HepG2 (cell line): Measurements from ENCODE around the gene ZFP36L2. TPM values are rescaled to one million over a fixed set of nuclear protein-coding genes. Genes with fewer than 3 reads are reported as not detected.
A peak's percentile ranks its signal among the peaks of the same experiment; 100 is the strongest.

Source experiments
- ELK4 ChIP-seq: sonication (generic); formaldehyde crosslinking; IDR thresholded peaks from 2 replicates; pipeline ENCODE4 v1.9.0; 2021; ENCODE audit warnings: missing genetic modification reagents, borderline replicate concordance
- FOXP4 ChIP-seq: sonication (generic); formaldehyde crosslinking; IDR thresholded peaks from 2 replicates; pipeline ENCODE4 v1.4.0; 2020; ENCODE audit warnings: missing genetic modification reagents
- GATA4 ChIP-seq: sonication (generic); IDR thresholded peaks from 2 replicates; pipeline ENCODE4 v1.6.1; 2016; ENCODE audit warnings: antibody characterized with exemption, low read depth, borderline replicate concordance
- KLF13 ChIP-seq: sonication (generic); formaldehyde crosslinking; IDR thresholded peaks from 2 replicates; pipeline ENCODE4 v1.4.0; 2020; ENCODE audit warnings: mild to moderate bottlenecking, missing genetic modification reagents
- MIXL1 ChIP-seq: IDR thresholded peaks from 2 replicates; pipeline ENCODE4 v1.6.1; 2016
- RORA ChIP-seq: sonication (generic); formaldehyde crosslinking; IDR thresholded peaks from 2 replicates; pipeline ENCODE4 v1.5.0; 2020; ENCODE audit warnings: mild to moderate bottlenecking, missing genetic modification reagents, moderate library complexity
- SNAPC2 ChIP-seq: sonication (generic); formaldehyde crosslinking; IDR thresholded peaks from 2 replicates; pipeline ENCODE4 v1.8.1; 2022; ENCODE audit warnings: mild to moderate bottlenecking, missing genetic modification reagents
- SP1 ChIP-seq, 2 experiments: fragments of 450-650 bp in 1 of 2; sonication (generic) in 1 of 2; formaldehyde crosslinking in 1 of 2; IDR thresholded peaks; 2 replicates each; pipeline versions ENCODE4 v1.4.0 to v1.6.1; 2016 to 2020; ENCODE audit warnings: missing genetic modification reagents in 1 of 2
- ZNF468 ChIP-seq: sonication (generic); formaldehyde crosslinking; IDR thresholded peaks from 2 replicates; pipeline ENCODE4 v1.8.0; 2022; ENCODE audit warnings: mild to moderate bottlenecking, moderate library complexity, missing genetic modification reagents
- ZNF552 ChIP-seq: sonication (generic); formaldehyde crosslinking; IDR thresholded peaks from 2 replicates; pipeline ENCODE4 v1.9.0; 2022; ENCODE audit warnings: missing genetic modification reagents, mild to moderate bottlenecking, borderline replicate concordance
- ZNF670 ChIP-seq: sonication (generic); formaldehyde crosslinking; IDR thresholded peaks from 2 replicates; pipeline ENCODE4 v1.8.0; 2022; ENCODE audit warnings: mild to moderate bottlenecking, missing genetic modification reagents, borderline replicate concordance
- polyA plus RNA-seq, 8 experiments: library from polyadenylated mRNA; depleted of rRNA in 3 of 8; stranded (reverse) in 7 of 8; unstranded in 1 of 8; fragments of >200 nt; fragmentation: Illumina TruSeq in 4 of 8; extraction: Trizol in 4 of 8; gene quantifications; 2 replicates each; pipeline versions ENCODE4 v1.2.1 to v1.2.3, GENCODE V29; 2011 to 2016; ENCODE audit warnings: low read depth in 4 of 8, missing spikeins in 1 of 8, mixed read lengths in 1 of 8; ENCODE audit not compliant: insufficient read depth in 1 of 8
- total RNA-seq, 5 experiments: library from RNA; depleted of rRNA; stranded (reverse); fragments of >200 nt; fragmentation: Illumina TruSeq; extraction: Trizol; gene quantifications; 2 replicates each; pipeline ENCODE4 v1.2.3, GENCODE V29; 2016; ENCODE audit warnings: low read depth in 1 of 5
- TF ChIP-seq, protein P1 (sequence below): sonication (generic); formaldehyde crosslinking; IDR thresholded peaks from 2 replicates; pipeline ENCODE4 v1.4.0; 2020; ENCODE audit warnings: missing genetic modification reagents
- TF ChIP-seq, protein P2 (sequence below), 2 experiments: IDR thresholded peaks; 2 replicates each; pipeline ENCODE4 v1.6.1; 2011 to 2012; ENCODE audit warnings: low read length in 2 of 2, borderline replicate concordance in 1 of 2, low read depth in 1 of 2, mild to moderate bottlenecking in 1 of 2, moderate library complexity in 1 of 2

Gene ZFP36L2
- total and polyA plus RNA-seq, 2 of the 13 experiments (the other 11 are each of a cell fraction or from before 2014, with no cell fraction given), result 11.2 to 21.8 TPM

DNA sequence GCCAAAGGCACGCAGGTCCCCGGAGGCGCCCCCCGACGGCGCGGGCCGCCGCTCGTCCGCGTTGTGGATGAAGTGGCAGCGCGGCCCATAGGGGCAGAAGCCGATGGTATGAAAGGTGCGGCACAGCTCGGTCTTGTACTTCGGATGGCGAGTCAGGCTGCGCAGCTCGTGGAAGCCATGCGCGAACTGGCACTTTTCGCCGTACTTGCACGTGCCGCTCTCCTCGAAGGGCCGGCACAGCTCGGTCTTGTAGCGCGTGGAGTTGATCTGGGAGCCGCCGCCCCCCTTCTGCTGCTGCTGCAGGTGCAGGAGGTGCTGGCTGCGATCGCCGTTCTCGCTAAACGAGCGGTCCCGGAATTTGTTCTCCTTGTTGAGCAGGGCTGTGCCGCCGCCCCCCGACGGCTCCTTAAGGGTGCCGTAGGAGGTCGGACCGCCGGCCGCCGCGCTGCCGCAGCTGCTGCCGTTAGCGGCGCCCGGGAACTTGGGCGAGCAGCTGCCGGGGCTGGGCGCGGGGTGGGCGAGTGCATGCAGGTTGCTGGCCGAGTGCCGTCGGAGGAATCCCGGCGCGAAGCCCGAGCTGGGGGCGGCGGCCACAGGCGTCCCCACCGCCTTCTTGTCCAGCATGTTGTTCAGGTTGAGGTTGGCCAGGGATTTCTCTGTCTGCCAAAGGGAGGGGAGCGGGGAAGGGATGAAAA, 1.2 kb downstream of the ZFP36L2 start (continued):
- TF ChIP-seq, protein P1, sequence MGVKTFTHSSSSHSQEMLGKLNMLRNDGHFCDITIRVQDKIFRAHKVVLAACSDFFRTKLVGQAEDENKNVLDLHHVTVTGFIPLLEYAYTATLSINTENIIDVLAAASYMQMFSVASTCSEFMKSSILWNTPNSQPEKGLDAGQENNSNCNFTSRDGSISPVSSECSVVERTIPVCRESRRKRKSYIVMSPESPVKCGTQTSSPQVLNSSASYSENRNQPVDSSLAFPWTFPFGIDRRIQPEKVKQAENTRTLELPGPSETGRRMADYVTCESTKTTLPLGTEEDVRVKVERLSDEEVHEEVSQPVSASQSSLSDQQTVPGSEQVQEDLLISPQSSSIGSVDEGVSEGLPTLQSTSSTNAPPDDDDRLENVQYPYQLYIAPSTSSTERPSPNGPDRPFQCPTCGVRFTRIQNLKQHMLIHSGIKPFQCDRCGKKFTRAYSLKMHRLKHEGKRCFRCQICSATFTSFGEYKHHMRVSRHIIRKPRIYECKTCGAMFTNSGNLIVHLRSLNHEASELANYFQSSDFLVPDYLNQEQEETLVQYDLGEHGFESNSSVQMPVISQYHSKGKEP (CRISPR knock-in tag), result no peak
- no peak for TF ChIP-seq ELK4 (CRISPR knock-in tag)
- no peak for TF ChIP-seq GATA4
- TF ChIP-seq ZNF552 (CRISPR knock-in tag), result no peak
- TF ChIP-seq, protein P2, sequence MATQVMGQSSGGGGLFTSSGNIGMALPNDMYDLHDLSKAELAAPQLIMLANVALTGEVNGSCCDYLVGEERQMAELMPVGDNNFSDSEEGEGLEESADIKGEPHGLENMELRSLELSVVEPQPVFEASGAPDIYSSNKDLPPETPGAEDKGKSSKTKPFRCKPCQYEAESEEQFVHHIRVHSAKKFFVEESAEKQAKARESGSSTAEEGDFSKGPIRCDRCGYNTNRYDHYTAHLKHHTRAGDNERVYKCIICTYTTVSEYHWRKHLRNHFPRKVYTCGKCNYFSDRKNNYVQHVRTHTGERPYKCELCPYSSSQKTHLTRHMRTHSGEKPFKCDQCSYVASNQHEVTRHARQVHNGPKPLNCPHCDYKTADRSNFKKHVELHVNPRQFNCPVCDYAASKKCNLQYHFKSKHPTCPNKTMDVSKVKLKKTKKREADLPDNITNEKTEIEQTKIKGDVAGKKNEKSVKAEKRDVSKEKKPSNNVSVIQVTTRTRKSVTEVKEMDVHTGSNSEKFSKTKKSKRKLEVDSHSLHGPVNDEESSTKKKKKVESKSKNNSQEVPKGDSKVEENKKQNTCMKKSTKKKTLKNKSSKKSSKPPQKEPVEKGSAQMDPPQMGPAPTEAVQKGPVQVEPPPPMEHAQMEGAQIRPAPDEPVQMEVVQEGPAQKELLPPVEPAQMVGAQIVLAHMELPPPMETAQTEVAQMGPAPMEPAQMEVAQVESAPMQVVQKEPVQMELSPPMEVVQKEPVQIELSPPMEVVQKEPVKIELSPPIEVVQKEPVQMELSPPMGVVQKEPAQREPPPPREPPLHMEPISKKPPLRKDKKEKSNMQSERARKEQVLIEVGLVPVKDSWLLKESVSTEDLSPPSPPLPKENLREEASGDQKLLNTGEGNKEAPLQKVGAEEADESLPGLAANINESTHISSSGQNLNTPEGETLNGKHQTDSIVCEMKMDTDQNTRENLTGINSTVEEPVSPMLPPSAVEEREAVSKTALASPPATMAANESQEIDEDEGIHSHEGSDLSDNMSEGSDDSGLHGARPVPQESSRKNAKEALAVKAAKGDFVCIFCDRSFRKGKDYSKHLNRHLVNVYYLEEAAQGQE (IDR thresholded peaks at IDR 0.05; ENCODE audit: borderline replicate concordance in 1 of 2, low read depth in 1 of 2, low read length in 2 of 2), result no peak
- TF ChIP-seq FOXP4, result no peak; the same call in 1 of the 2 replicates
- no peak for TF ChIP-seq KLF13
- TF ChIP-seq ZNF670 (CRISPR knock-in tag), result no peak
- no peak for TF ChIP-seq ZNF468 (CRISPR knock-in tag)
- TF ChIP-seq RORA, result no peak
- no peak for TF ChIP-seq MIXL1 (CRISPR knock-in tag)
- TF ChIP-seq SNAPC2 (CRISPR knock-in tag), result peak; percentile 78; the same call in 1 of the 2 replicates
- TF ChIP-seq SP1 (IDR thresholded peaks at IDR 0.05), result no peak
- TF ChIP-seq SP1 (CRISPR knock-in tag; IDR thresholded peaks at IDR 0.05), result no peak
